ENCODE results near the gene GRIK1. TPM values are rescaled to one million over a fixed set of nuclear protein-coding genes. Genes with fewer than 3 reads are reported as not detected.
"Not testable (repeated sequence)": the region's sequence is repeated elsewhere in the genome, so short reads cannot be mapped to it uniquely, and the experiment has no call there.

Gene GRIK1
- total RNA-seq (2014; rRNA removed; shearing (Covaris generic)) = not detected in 2 replicates

DNA sequence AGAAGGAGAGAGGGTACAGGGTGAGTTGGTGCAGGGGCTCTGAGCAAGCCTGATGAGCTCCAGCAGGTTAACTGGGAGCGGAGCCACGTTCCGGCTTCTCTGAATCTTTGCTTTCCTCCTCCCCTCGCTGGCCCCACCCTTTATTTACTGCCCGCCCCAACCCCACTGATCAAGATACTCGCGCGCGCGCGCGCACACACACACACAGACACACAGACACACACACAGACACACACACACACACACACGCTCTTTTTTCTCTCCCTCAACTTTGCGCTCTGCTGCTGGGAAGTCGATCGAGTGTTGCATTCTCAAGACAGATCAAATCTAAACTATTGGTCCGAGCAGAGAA, at the start of gene GRIK1:
Gene GRIK1 (minus strand): TSS at position 73 of the 352 bp plus-strand sequence.
- DNase-seq (ENCODE audit: low read depth) = no peak

DNA sequence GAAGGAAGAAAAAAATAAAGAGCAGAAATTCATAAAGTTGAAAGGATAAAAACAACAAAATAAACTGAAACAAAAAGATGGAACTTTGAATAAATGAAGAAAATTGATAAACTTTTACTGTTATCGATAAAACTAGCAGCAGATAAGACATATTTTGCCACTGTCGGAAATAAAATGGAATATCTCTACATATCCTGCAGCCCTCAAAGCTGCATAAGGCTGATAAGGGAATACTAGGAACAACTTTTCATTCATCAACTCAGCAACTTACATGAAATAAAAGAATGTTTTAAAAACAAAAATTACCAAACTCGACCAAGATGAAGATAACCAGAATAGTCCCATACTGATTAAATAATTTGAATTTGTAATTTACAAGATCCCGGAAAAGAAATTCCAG, 48.0 kb upstream of the GRIK1 start:
- no peak for DNase-seq (ENCODE audit: low read depth)

GRCh38 chr21:29985866-29986265, 46.1 kb upstream of the GRIK1 start:
- DNase-seq (ENCODE audit: low read depth) = no peak

DNA sequence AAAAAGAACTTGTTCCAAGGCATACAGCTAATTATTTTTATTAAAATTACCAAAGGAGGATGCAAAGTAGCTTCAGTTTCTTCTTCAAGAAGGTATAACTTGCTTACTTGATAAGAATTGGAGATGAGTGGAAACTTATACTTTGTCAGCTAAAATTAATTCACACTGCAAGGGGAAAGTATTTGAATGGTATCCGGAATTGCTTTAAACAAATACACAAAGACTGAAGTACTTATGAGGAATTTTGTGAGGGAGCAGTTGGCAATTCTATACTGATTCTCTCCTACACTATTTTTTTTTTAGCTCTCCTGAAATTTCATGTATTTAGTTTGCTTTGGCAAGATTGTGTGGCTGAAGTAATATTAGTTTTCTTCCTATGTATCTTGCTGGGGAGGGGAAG, 39.2 kb upstream of the GRIK1 start:
- no peak for DNase-seq (ENCODE audit: low read depth)

DNA sequence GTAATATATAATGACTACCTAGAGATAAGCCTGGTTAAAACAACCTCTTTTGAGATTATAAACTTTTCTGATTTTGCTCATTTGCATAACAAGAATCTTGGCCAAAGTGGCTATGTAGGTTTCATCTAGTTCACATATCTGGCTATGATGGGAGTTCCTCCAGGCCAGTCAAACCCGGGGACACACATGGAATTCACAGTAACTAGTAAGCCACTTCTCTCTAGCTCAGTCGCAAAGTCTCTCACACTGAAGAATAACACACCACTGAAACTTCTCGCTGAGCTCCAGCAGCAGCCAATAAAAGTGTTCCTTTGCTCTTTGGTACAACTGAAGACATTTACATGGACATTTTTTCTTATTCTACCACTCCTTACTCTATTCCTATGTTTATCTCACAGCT, 36.0 kb upstream of the GRIK1 start:
- no peak for DNase-seq (ENCODE audit: low read depth)

GRCh38 chr21:29973258-29973657, 33.5 kb upstream of the GRIK1 start:
- DNase-seq (ENCODE audit: low read depth) = no peak

DNA sequence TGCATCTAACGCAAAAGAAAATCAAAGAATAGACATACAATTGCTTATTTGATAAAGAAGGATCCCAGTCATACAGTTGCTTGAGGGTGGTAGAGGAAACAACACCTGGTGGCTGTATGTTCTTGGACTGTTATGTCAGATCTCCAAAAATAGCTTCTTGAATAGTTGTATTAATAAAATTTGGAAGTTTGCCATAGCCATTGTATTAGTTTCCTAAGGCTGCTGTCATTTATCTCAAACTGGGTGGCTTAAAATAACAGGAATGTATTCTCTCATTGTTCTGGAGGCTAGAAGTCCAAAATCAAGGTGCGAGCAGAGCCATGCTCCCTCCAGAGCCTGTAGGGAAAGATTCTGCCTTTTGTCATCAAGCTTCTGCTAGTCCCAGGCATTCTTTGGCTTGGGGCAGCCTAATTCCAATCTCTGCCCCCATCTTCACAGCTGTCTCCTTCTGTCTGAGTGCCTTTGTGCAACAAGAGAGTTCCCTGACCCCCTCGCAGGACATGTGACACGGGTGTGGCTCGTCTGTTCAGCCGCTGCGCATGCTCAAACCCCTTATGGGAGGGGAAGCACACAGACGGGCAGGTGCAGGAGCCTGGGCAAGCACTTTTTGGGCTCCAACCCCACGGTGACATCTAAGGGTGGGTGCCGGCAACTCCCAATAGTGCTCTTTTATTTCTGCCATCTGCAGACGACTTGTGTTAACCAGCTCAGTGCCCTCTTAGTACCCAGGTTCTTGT, 21.7 kb upstream of the GRIK1 start:
- no peak for DNase-seq (ENCODE audit: low read depth)

- DNase-seq (ENCODE audit: low read depth) = no peak
These were observed 18.8 kb upstream of the GRIK1 start for GRCh38 chr21:29958551-29958950.

DNA sequence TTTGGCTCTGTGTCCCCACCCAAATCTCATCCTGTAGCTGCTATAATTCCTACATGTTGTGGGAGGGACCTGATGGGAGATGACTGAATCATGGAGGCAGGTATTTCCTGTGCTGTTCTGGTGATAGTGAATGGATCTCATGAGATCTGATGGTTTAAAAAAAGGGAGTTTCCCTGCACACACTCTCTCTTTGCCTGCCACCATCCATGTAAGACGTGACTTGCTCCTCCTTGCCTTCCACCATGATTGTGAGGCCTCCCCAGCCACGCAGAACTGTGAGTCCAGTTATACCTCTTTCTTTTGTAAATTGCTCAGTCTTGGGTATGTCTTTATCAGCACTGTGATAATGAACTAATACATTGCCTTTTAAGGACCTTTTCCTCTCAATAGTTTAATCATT, 18.2 kb upstream of the GRIK1 start:
- DNase-seq (ENCODE audit: low read depth) = not testable (repeated sequence)

- DNase-seq (ENCODE audit: low read depth) = no peak
These were observed 13.9 kb upstream of the GRIK1 start for GRCh38 chr21:29953690-29954089.

DNA sequence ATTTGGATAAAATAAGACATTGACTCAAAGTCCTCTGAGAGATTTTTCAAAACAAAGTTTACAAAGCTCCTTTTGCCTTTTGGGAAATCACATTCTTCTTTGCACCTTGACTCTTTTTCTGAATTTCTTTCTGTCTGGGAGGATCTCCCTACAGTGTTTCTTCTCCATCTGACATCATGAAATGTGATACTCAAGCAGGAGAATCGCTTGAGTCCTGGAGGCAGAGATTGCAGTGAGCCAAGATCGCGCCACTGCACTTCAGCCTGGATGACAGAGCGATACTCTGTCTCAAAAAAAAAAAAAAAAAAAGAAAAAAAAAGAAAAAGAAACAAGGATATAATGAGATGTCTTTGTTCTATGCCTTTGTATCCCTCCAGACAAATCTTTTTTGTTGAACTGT, 13.3 kb upstream of the GRIK1 start:
- DNase-seq (ENCODE audit: low read depth) = no peak

GRCh38 chr21:29951911-29952310, 12.1 kb upstream of the GRIK1 start:
- DNase-seq (ENCODE audit: low read depth) = no peak

- DNase-seq (ENCODE audit: low read depth) = no peak
These were observed 10.2 kb upstream of the GRIK1 start for GRCh38 chr21:29949991-29950390.

- no peak for DNase-seq (ENCODE audit: low read depth)
These were observed 7.3 kb upstream of the GRIK1 start for GRCh38 chr21:29947119-29947518.

GRCh38 chr21:29943885-29944284, 4.1 kb upstream of the GRIK1 start:
- no peak for DNase-seq (ENCODE audit: low read depth)

DNA sequence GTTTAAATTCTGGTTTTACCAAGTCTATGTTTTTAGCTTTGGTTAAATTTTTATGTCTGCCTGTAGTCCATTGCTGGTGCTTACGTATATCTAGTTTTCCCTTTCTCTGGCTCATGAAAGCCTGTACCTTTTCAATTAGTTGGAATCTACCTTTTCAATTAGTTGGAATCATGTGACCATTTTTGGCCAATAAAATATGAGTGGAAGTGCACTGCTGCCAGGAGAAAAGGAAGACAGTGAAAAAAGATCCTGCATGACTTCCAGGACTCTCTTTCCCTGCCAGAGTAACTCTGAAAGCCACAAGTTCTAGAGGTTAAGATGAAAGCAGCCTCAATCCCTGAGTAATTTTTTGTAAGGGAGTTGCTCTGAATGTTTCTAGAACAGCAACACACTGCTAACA, 2.2 kb upstream of the GRIK1 start:
- no peak for DNase-seq (ENCODE audit: low read depth)

DNA sequence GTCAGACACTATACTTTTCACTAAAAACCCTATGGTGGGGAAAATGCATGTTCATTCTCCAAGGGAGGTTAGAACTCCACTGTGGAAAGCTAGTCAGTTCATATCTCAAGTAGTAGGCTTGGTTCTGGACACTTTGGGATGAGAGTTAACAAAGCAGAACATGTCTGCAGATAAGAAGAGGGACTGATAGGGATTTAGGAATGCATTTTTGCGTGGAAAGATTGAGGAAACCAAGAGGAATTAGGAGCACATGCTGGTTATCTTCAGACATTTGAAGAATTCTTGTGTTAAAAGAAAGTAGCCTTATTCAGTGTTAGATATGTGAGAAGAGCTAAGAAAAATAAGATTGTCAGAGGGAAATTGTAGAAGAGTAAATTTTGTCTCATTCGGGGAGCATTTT, 1.2 kb upstream of the GRIK1 start:
- DNase-seq (ENCODE audit: low read depth) = no peak

- DNase-seq (ENCODE audit: low read depth) = no peak
These were observed 565 bp upstream of the GRIK1 start for GRCh38 chr21:29940361-29940760.

- DNase-seq (ENCODE audit: low read depth) = no peak
These were observed 482 bp downstream of the GRIK1 start for GRCh38 chr21:29939104-29939923.

GRCh38 chr21:29938776-29939103, 1.1 kb downstream of the GRIK1 start:
- DNase-seq (ENCODE audit: low read depth) = no peak

DNA sequence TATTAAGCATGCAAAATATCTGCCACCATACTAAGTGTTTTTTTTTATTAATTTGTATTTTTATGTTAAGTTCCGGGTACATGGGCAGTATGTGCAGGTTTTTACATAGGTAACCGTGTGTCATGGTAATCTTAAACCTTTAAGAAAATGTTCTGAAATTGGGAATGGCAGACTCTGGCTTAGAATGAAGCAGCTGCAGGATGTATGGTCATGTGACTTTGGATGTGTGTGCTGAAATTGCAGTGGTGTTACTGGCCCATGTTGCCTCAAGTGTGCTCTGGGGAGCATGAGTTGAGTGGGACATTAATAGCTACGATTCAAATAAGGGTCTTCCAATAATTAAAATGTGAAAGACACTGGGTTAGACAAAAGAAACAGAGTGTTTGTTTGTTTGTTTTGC, 6.7 kb downstream of the GRIK1 start:
- DNase-seq (ENCODE audit: low read depth) = no peak

DNA sequence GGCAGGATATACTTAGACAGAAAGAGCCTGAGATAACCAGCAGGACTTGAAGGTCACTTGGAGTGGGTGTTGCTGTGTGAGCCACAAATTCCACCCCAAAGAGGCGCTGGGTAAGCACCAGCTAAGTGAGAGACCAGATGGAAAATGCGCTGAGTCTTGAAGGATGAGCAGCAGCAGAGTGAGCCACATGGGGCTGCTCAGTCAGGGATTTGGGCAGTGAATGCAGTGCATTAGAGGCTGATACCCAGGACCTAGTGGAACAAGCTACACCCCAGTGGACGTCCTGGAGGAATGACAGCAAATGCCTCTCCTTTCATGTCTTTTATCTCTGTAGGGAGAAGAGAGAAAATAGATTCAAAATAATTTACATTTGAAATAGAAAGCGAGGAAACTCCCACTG, 11.3 kb downstream of the GRIK1 start:
- no peak for DNase-seq (ENCODE audit: low read depth)

DNA sequence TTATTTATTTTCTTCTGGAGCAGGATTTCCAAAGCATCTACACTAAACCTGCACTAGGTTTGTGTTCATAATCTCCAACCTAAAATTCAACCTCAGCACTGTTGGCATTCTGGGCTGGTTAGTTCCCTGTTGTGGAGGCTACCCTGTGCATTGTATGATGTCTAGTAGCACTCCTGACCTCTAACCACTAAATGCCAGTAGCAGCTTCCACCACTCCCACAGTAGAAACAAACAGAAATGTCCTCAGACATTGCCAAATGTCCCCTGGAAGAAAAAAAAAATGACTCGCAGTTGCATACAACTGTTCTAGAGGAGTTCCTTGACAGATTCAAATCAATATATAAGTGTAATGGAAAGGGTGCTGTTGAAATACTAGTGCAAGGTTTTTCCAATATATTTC, 18.9 kb downstream of the GRIK1 start:
- DNase-seq (ENCODE audit: low read depth) = no peak

DNA sequence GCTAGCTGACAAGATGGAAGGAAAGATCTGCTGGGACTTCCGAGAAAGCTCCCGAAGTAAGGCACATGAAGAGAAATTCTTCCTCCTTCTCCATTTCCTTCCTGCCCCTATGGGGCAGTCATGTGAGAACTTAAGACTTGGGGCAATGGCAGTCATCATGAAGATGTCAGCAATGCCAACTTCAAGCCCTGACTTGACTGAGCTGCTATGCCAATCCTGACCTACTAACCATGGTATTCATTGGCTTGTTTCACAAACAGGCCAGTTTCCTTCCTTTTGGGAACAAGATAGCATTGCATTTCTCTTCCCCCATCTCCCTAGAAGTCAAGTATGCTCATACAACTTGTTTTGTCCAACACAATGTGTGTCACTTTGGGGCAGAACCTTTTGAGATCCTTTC, 25.5 kb downstream of the GRIK1 start:
- no peak for DNase-seq (ENCODE audit: low read depth)

All from RPMI7951 (cell line).